Smooth muscle cell (in vitro differentiated cells): ENCODE data around the gene RFT1. TPM values are rescaled to one million over a fixed set of nuclear protein-coding genes. Genes with fewer than 3 reads are reported as not detected.

Experiments used
- DNase-seq: peaks from one replicate; lab custom pipeline; 2025; ENCODE audit not compliant: unreplicated experiment; lab: John Stamatoyannopoulos, UW
- H2AFZ ChIP-seq: fragments of 200-600 bp; sonication (generic); 2 replicates; pipeline ENCODE4 v1.6.0; 2016; ENCODE audit warnings: antibody characterized with exemption, low read depth, mild to moderate bottlenecking
- H3F3A ChIP-seq: fragments of 200-600 bp; sonication (generic); 2 replicates; pipeline ENCODE4 v1.6.0; 2017; ENCODE audit warnings: antibody characterized with exemption, low read depth
- H3K27ac ChIP-seq: fragments of 200-600 bp; sonication (generic); 2 replicates; pipeline ENCODE4 v1.5.1; 2016; ENCODE audit warnings: low read depth, mild to moderate bottlenecking
- H3K27me3 ChIP-seq: fragments of 200-600 bp; sonication (generic); 2 replicates; pipeline ENCODE4 v1.6.1; 2016; ENCODE audit warnings: low read depth, mild to moderate bottlenecking
- H3K36me3 ChIP-seq: fragments of 200-600 bp; sonication (generic); 2 replicates; pipeline ENCODE4 v1.5.1; 2016; ENCODE audit warnings: low read depth
- H3K4me1 ChIP-seq: fragments of 200-600 bp; sonication (generic); 2 replicates; pipeline ENCODE4 v1.5.1; 2016; ENCODE audit warnings: low read depth
- H3K4me2 ChIP-seq: fragments of 200-600 bp; sonication (generic); 2 replicates; pipeline ENCODE4 v1.6.0; 2016; ENCODE audit warnings: mild to moderate bottlenecking
- H3K4me3 ChIP-seq: fragments of 200-600 bp; sonication (generic); 2 replicates; pipeline ENCODE4 v1.5.1; 2016; ENCODE audit warnings: mild to moderate bottlenecking
- H3K79me2 ChIP-seq: fragments of 200-600 bp; sonication (generic); 2 replicates; pipeline ENCODE4 v1.6.0; 2016; ENCODE audit warnings: low read depth, mild to moderate bottlenecking
- H3K9ac ChIP-seq: fragments of 200-600 bp; sonication (generic); 2 replicates; pipeline ENCODE4 v1.6.0; 2016; ENCODE audit warnings: low read depth
- H3K9me3 ChIP-seq: fragments of 200-600 bp; sonication (generic); replicated peaks from 2 replicates; pipeline ENCODE4 v1.5.1; 2016; ENCODE audit warnings: low read depth
- H4K20me1 ChIP-seq: fragments of 200-600 bp; sonication (generic); 2 replicates; pipeline ENCODE4 v1.6.0; 2016; ENCODE audit warnings: low read depth
- WGBS: methylation state at CpG from one replicate; pipeline ENCODE4 v1.1.7; 2016; ENCODE audit warnings: low lambda C conversion rate; 5-methylcytosine and 5-hydroxymethylcytosine counted together
- polyA plus RNA-seq: library from polyadenylated mRNA; unstranded; fragments of >200 nt; fragmentation: Nextera tagmentation; extraction: Ambion mirVana; gene quantifications from 2 replicates; pipeline ENCODE4 v1.2.1, GENCODE V29; 2016
- total RNA-seq: library from RNA; depleted of rRNA; stranded (reverse); fragments of >200 nt; gene quantifications from 2 replicates; pipeline ENCODE4 v1.2.3, GENCODE V29; 2014
- TF ChIP-seq, protein P1 (sequence below): fragments of 200-600 bp; sonication (generic); IDR thresholded peaks from 2 replicates; pipeline ENCODE4 v1.5.1; 2017; ENCODE audit warnings: borderline replicate concordance, mild to moderate bottlenecking, antibody characterized with exemption; ENCODE audit not compliant: insufficient read depth, poor library complexity, severe bottlenecking

Gene RFT1
- total and polyA plus RNA-seq, 2 experiments from 2014 or later: 13.3 to 25.7 TPM

DNA sequence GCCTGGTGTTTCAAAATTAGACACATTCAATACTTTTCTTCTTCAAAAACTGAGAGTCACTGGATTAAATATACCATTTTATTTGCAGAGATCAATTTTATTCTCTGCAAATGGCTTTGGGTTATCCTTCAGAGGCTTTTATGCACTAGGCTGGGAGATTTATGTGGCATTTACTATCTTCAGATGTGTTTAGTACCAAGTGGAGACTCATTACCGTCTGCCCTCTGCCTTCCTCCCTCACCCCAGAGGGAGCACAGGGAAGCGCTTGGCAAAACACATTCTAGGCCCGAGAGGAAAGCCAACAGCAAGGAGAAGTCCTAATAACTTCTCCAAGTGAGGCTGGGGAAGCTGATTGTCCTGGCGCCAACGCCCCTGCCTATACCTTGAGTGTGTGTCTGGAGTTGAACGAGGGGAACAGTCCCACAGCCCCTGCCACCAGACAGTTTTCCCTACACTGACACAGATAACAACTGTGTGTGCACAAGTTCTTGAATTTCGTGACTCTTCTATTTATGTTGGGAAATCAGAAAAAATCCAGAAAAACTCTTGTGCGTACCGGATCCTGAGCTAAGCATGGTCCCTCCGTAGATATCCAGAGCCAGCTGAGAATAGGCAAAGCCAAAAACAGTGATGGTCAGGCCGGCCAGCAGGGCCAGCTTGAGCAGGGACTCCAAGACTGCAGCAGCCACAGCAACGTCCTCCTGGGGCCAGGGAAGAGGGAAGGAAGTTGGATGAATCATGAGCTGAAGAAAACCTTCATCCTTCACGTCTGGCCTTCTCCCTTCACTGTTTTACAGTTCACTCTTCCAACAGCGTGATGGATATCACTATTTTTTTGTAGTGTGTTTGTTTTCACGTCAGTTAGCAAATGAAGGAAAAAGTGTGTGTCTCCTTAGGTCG lies 26.6 kb downstream of the RFT1 start:
- WGBS: 84% methylated on average over 16 of the region's 16 CpGs
- no peaks in the 10 kb centered on the region for H3K79me2 ChIP-seq
- no peak for DNase-seq
- no peaks in the 10 kb centered on the region for H4K20me1 ChIP-seq
- H3K4me3 ChIP-seq: no peak overlapping the region
- H3K9me3 ChIP-seq: no peaks in the 10 kb centered on the region
- H3K4me1 ChIP-seq: peaks cover 16% of the 10 kb centered on the region
- no peak overlapping the region for H2AFZ ChIP-seq
- H3K4me2 ChIP-seq: no peak overlapping the region
- TF ChIP-seq, protein P1, sequence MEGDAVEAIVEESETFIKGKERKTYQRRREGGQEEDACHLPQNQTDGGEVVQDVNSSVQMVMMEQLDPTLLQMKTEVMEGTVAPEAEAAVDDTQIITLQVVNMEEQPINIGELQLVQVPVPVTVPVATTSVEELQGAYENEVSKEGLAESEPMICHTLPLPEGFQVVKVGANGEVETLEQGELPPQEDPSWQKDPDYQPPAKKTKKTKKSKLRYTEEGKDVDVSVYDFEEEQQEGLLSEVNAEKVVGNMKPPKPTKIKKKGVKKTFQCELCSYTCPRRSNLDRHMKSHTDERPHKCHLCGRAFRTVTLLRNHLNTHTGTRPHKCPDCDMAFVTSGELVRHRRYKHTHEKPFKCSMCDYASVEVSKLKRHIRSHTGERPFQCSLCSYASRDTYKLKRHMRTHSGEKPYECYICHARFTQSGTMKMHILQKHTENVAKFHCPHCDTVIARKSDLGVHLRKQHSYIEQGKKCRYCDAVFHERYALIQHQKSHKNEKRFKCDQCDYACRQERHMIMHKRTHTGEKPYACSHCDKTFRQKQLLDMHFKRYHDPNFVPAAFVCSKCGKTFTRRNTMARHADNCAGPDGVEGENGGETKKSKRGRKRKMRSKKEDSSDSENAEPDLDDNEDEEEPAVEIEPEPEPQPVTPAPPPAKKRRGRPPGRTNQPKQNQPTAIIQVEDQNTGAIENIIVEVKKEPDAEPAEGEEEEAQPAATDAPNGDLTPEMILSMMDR: no peak
- H3K36me3 ChIP-seq: no peaks in the 10 kb centered on the region
- H3K9ac ChIP-seq: no peak overlapping the region
- H3K27me3 ChIP-seq: no peaks in the 10 kb centered on the region
- H3K27ac ChIP-seq: no peak overlapping the region
- H3F3A ChIP-seq: no peaks in the 10 kb centered on the region

DNA sequence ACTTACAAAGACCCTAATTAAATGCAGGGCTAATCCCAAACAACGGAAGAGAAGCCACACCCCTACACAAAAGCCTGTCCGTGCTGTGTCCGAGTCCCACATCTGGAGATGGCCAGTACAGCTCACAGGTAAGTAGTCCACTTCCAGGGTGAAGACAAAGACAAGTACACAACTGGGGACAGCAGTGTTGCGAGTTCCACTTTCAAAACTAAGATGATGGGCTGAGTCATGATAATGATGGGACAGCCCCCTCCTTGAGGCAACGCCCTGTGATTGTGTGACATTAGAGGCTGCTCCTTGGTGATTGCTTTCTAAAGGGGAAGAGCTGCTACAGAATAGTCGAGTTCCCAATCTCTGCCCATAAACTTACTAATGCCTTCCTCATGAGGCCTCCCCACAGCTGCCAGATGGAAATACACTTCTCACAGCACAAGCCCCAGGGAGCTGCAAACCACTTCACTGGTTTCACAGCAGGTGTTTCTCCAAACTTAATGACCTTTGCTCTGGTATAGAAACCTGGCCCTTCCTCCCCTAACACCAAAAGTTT lies 27.6 kb downstream of the RFT1 start:
- no peak overlapping the region for H2AFZ ChIP-seq
- no peaks in the 10 kb centered on the region for H3K36me3 ChIP-seq
- no peaks in the 10 kb centered on the region for H3K27me3 ChIP-seq
- no peaks in the 10 kb centered on the region for H3K79me2 ChIP-seq
- H3K9ac ChIP-seq: no peak overlapping the region
- peaks cover 16% of the 10 kb centered on the region for H3K4me1 ChIP-seq
- H3K4me2 ChIP-seq: no peak overlapping the region
- no peak overlapping the region for H3K27ac ChIP-seq
- WGBS: 91% methylated on average over 6 of the region's 6 CpGs
- H4K20me1 ChIP-seq: no peaks in the 10 kb centered on the region
- no peak overlapping the region for H3K4me3 ChIP-seq
- no peaks in the 10 kb centered on the region for H3F3A ChIP-seq
- no peaks in the 10 kb centered on the region for H3K9me3 ChIP-seq
- TF ChIP-seq, protein P1: no peak
- DNase-seq: no peak

DNA sequence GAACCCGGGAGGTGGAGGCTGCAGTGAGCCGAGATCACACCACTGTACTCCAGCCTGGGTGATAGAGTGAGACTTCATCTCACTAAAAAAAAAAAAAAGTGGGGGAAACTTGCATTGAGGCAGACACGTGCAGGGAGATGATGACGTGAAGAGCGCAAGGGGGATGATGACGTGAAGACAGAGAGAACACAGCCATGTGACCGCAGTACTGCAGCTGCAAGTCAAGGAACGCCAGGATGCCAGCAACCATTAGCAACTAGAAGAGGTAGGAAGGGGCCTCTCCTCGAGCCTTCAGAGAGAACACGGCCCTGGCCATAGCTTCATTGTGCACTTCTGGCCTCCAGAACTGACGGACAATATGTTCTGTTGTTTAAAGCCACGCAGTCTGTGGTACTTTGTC lies 28.3 kb downstream of the RFT1 start:
- Histone ChIP-seq H3F3A (no peaks in the 10 kb centered on the region), H2AFZ (no peak overlapping the region), H3K4me3 (no peak overlapping the region), H3K27ac (no peak overlapping the region), H3K36me3 (no peaks in the 10 kb centered on the region), H3K27me3 (no peaks in the 10 kb centered on the region), H3K9me3 (no peaks in the 10 kb centered on the region), H4K20me1 (no peaks in the 10 kb centered on the region), H3K9ac (no peak overlapping the region), H3K79me2 (no peaks in the 10 kb centered on the region), H3K4me2 (no peak overlapping the region), H3K4me1 (peaks cover 16% of the 10 kb centered on the region)
- WGBS: 96% methylated on average over 12 of the region's 12 CpGs
- no peak for DNase-seq
- TF ChIP-seq, protein P1: no peak
